PFSK-1 (cell line): ENCODE results near the gene TWF2.

Experiments used
- FOXP2 ChIP-seq: optimal IDR thresholded peaks from 2 replicates; pipeline ENCODE3; 2011; ENCODE audit warnings: borderline replicate concordance, control low read depth, inconsistent platforms; ENCODE audit not compliant: insufficient read depth; ENCODE audit errors: extremely low read length, extremely low read depth
- POLR2AphosphoS5 ChIP-seq: IDR thresholded peaks from 2 replicates; pipeline ENCODE4 v1.6.1; 2012; ENCODE audit warnings: low read depth, mild to moderate bottlenecking, control low read depth, low read length, moderate library complexity
- REST ChIP-seq, 2 experiments: IDR thresholded peaks; 2 replicates each; pipeline versions ENCODE4 v1.6.1 to v1.8.0; 2011 to 2012; ENCODE audit warnings: low read depth in 2 of 2, low read length in 2 of 2, control low read depth in 1 of 2, inconsistent platforms in 1 of 2, mild to moderate bottlenecking in 1 of 2, moderate library complexity in 1 of 2; ENCODE audit not compliant: insufficient read depth in 1 of 2
- SIN3A ChIP-seq: IDR thresholded peaks from 2 replicates; pipeline ENCODE4 v1.6.1; 2012; ENCODE audit warnings: mild to moderate bottlenecking, low read length, moderate library complexity, borderline replicate concordance; ENCODE audit not compliant: insufficient read depth
- TAF1 ChIP-seq: IDR thresholded peaks from 2 replicates; pipeline ENCODE4 v1.6.1; 2012; ENCODE audit warnings: low read length, control low read depth, borderline replicate concordance; ENCODE audit not compliant: insufficient read depth

Gene TWF2

DNA sequence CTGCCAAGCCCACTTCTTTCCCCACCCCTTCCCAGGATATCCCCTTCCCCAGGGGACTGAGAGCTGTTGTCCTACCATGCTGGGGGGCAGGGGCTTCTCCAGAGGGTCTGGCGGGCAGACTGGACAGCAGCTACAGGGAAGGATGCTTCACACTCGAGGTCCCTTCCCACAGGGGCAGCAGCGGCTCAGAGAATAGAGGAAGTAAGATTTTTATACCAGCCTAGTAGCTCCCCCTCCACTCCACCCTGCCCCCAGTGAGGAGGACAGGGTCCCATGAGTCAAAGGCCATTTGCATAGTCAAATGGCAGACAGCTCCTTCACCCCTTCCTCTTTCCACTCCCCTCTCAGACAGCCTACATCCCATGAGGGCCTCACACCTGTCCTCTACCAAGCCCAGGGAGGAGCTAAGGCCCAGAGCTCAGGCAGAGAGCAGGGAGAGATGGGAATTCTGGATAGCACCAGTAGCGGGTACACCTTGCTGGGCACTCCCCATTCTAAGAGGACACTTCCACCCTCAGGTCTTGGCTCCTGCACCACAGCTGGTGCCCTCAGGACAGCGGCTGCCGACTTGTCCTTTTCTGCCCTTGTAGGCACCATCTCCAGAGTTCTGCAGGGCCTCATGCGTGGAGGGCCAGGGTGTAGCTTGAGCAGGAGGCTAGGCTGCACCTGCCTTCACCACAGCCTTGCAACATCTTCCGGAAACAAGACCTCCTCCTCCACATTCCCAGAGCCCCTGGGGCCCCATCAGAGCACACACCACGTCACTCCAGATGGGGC is 13.3 kb downstream of the TWF2 start, which contains the start of gene TLR9:
Gene TLR9, minus strand, starts transcription at position 194 of the 777 bp plus-strand sequence. Its CDS starts 116 bp downstream, at position 78.
- TF ChIP-seq TAF1: no peak
- TF ChIP-seq SIN3A: no peak
- TF ChIP-seq REST (IDR thresholded peaks at IDR 0.05; ENCODE audit: insufficient read depth in 1 of 2, low read depth in 2 of 2, low read length in 2 of 2): no peak
- TF ChIP-seq POLR2AphosphoS5: no peak
- no peak for TF ChIP-seq FOXP2

- TF ChIP-seq REST (IDR thresholded peaks at IDR 0.05; ENCODE audit: insufficient read depth in 1 of 2, low read depth in 2 of 2, low read length in 2 of 2) (no peak), SIN3A (no peak), POLR2AphosphoS5 (no peak)
Measured at GRCh38 chr3:52223449-52224408, 15.2 kb downstream of the TWF2 start.

GRCh38 chr3:52222319-52223221 is 16.4 kb downstream of the TWF2 start:
- TF ChIP-seq POLR2AphosphoS5 (no peak), FOXP2 (no peak), SIN3A (no peak), TAF1 (no peak), REST (IDR thresholded peaks at IDR 0.05; ENCODE audit: insufficient read depth in 1 of 2, low read depth in 2 of 2, low read length in 2 of 2) (no peak)

GRCh38 chr3:52221563-52222318 is 17.2 kb downstream of the TWF2 start:
- TF ChIP-seq FOXP2: no peak
- TF ChIP-seq POLR2AphosphoS5: no peak
- TF ChIP-seq REST (IDR thresholded peaks at IDR 0.05; ENCODE audit: insufficient read depth in 1 of 2, low read depth in 2 of 2, low read length in 2 of 2): no peak
- no peak for TF ChIP-seq TAF1
- TF ChIP-seq SIN3A: no peak
